Measurements from ENCODE around the gene HSPB7.
A peak's percentile ranks its signal among the peaks of the same experiment; 100 is the strongest.
"Not testable (repeated sequence)": the region's sequence is repeated elsewhere in the genome, so short reads cannot be mapped to it uniquely, and the experiment has no call there.

HSPB7 gene

GRCh38 chr1:16051039-16051438 lies 33.2 kb upstream of the HSPB7 start:
- no peak for DNase-seq (ENCODE audit: low read depth in 1 of 2, low spot score in 1 of 2)

- no peak for DNase-seq (ENCODE audit: low read depth in 1 of 2, low spot score in 1 of 2)
Measured at GRCh38 chr1:16050328-16050727, 32.5 kb upstream of the HSPB7 start.

- no peak for DNase-seq (ENCODE audit: low read depth in 1 of 2, low spot score in 1 of 2)
Measured at GRCh38 chr1:16048573-16049189, 30.8 kb upstream of the HSPB7 start.

- no peak for DNase-seq (ENCODE audit: low read depth in 1 of 2, low spot score in 1 of 2)
Measured at GRCh38 chr1:16047791-16048475, 30.1 kb upstream of the HSPB7 start.

- no peak for DNase-seq (ENCODE audit: low read depth in 1 of 2, low spot score in 1 of 2)
Measured at GRCh38 chr1:16046842-16047241, 29.0 kb upstream of the HSPB7 start.

- no peak for DNase-seq (ENCODE audit: low read depth in 1 of 2, low spot score in 1 of 2)
Measured at GRCh38 chr1:16043950-16044349, 26.1 kb upstream of the HSPB7 start.

GRCh38 chr1:16043521-16043920 lies 25.7 kb upstream of the HSPB7 start, which contains the start of gene CLCNKB:
CLCNKB (plus strand) TSS chr1:16043782; CDS start chr1:16044493, 711 bp downstream.
- DNase-seq (ENCODE audit: low read depth in 1 of 2, low spot score in 1 of 2), result no peak

GRCh38 chr1:16042654-16043053 lies 24.8 kb upstream of the HSPB7 start:
- not testable (repeated sequence) for DNase-seq (ENCODE audit: low read depth in 1 of 2, low spot score in 1 of 2)

- no peak for DNase-seq (ENCODE audit: low read depth in 1 of 2, low spot score in 1 of 2)
Measured at GRCh38 chr1:16042096-16042495, 24.3 kb upstream of the HSPB7 start.

GRCh38 chr1:16041200-16041599 lies 23.4 kb upstream of the HSPB7 start:
- no peak for DNase-seq (ENCODE audit: low read depth in 1 of 2, low spot score in 1 of 2)

GRCh38 chr1:16039871-16040270 lies 22.0 kb upstream of the HSPB7 start:
- not testable (repeated sequence) for DNase-seq (ENCODE audit: low read depth in 1 of 2, low spot score in 1 of 2)

- DNase-seq (ENCODE audit: low read depth in 1 of 2, low spot score in 1 of 2), result no peak
Measured at GRCh38 chr1:16038620-16038912, 20.7 kb upstream of the HSPB7 start.

GRCh38 chr1:16036461-16036860 lies 18.6 kb upstream of the HSPB7 start:
- DNase-seq (ENCODE audit: low read depth in 1 of 2, low spot score in 1 of 2), result not testable (repeated sequence)

- not testable (repeated sequence) for DNase-seq (ENCODE audit: low read depth in 1 of 2, low spot score in 1 of 2)
Measured at GRCh38 chr1:16033103-16033632, 15.3 kb upstream of the HSPB7 start.

- DNase-seq (ENCODE audit: low read depth in 1 of 2, low spot score in 1 of 2), result no peak
Measured at GRCh38 chr1:16032388-16033102, 14.7 kb upstream of the HSPB7 start.

- DNase-seq (ENCODE audit: low read depth in 1 of 2, low spot score in 1 of 2), result no peak
Measured at GRCh38 chr1:16031551-16031950, 13.7 kb upstream of the HSPB7 start.

GRCh38 chr1:16029288-16029687 lies 11.4 kb upstream of the HSPB7 start:
- no peak for DNase-seq (ENCODE audit: low read depth in 1 of 2, low spot score in 1 of 2)

GRCh38 chr1:16029003-16029268 lies 11.1 kb upstream of the HSPB7 start:
- not testable (repeated sequence) for DNase-seq (ENCODE audit: low read depth in 1 of 2, low spot score in 1 of 2)

GRCh38 chr1:16028237-16029002 lies 10.6 kb upstream of the HSPB7 start:
- no peak for DNase-seq (ENCODE audit: low read depth in 1 of 2, low spot score in 1 of 2)

GRCh38 chr1:16026723-16027484 lies 9.1 kb upstream of the HSPB7 start:
- DNase-seq (ENCODE audit: low read depth in 1 of 2, low spot score in 1 of 2), result peak in 1 of 2 donors; percentile 13

- DNase-seq (ENCODE audit: low read depth in 1 of 2, low spot score in 1 of 2), result not testable (repeated sequence)
Measured at GRCh38 chr1:16026302-16026701, 8.5 kb upstream of the HSPB7 start.

Measured in activated T-helper 1 cell treated with anti-CD3 and anti-CD28 coated beads, Interleukin-2, amount 50 U/mL, for 16 hours (primary cell).